HG02938 (cell line): ENCODE data around the gene PCBD1.
"Not testable (repeated sequence)": the region's sequence is repeated elsewhere in the genome, so short reads cannot be mapped to it uniquely, and the experiment has no call there.

Experiments used
- ATAC-seq: cut with Tn5 transposase; IDR thresholded peaks from one replicate; pipeline ENCODE4 v1.9.1; 2021; ENCODE audit warnings: mild to moderate bottlenecking, moderate library complexity; ENCODE audit not compliant: unreplicated experiment

Gene PCBD1

GRCh38 chr10:70887804-70888800 lies at the start of gene PCBD1:
PCBD1 (minus strand) TSS chr10:70888565; CDS start chr10:70888533, 32 bp downstream.
- ATAC-seq = peak; percentile 71

- no peak for ATAC-seq
Measured at GRCh38 chr10:70937661-70938060, 49.3 kb upstream of the PCBD1 start.

GRCh38 chr10:70936111-70936510 lies 47.7 kb upstream of the PCBD1 start:
- ATAC-seq = no peak

GRCh38 chr10:70935631-70936030 lies 47.3 kb upstream of the PCBD1 start:
- no peak for ATAC-seq

DNA sequence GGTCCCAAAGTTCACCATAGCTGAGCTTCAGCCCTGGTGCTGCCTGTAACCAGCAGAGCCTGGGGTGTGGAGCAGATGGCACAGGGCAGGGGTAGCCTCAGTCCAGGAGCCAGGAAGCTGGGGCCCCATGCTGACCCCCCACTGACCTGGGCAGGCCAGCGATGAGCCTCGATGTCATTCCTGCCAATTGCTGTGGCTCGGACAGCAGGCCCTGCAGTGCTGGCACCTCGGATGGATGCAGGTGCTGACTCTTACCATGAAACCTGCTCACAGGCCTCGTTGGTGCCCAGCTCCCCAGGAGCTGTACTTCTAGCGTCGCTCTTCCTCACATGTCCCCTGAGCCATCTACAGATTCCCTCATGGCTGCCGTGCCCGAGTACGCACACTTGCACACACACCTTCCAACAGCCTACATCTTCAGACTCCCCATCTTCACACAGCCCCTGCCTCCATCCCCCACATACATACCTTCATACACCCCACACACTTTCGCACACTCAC lies 46.8 kb upstream of the PCBD1 start:
- ATAC-seq = no peak

- no peak for ATAC-seq
Measured at GRCh38 chr10:70934701-70935100, 46.3 kb upstream of the PCBD1 start.

- no peak for ATAC-seq
Measured at GRCh38 chr10:70932392-70933196, 44.2 kb upstream of the PCBD1 start.

DNA sequence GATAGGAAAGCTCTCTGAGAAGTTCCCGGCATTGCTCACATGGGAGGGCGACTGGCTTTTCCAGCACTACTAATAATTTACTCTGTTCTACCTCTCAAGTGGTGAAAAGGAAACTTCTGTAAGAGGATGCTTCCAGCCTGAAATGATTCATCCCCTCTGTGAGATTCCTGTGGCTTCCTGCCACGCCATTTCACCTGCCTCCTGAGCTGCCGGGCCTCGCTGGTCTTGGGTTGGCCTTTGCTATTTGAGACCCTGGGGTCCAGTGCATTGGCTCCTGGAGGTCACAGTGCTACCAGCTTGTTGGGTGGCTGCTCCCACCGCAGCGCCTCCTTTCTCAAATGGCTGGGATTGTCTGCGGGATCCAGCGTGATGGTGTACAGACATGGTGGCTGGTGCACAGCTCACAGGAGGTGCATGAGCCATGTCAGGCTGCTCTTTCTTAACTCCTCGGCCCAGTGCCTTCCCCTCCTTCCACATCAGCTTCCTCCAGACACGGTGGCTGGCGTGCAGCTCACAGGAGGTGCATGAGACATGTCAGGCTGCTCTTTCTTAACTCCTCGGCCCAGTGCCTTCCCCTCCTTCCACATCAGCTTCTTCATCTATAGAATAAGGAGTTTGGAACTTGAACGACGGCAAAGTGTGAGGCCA lies 42.9 kb upstream of the PCBD1 start:
- ATAC-seq = no peak

DNA sequence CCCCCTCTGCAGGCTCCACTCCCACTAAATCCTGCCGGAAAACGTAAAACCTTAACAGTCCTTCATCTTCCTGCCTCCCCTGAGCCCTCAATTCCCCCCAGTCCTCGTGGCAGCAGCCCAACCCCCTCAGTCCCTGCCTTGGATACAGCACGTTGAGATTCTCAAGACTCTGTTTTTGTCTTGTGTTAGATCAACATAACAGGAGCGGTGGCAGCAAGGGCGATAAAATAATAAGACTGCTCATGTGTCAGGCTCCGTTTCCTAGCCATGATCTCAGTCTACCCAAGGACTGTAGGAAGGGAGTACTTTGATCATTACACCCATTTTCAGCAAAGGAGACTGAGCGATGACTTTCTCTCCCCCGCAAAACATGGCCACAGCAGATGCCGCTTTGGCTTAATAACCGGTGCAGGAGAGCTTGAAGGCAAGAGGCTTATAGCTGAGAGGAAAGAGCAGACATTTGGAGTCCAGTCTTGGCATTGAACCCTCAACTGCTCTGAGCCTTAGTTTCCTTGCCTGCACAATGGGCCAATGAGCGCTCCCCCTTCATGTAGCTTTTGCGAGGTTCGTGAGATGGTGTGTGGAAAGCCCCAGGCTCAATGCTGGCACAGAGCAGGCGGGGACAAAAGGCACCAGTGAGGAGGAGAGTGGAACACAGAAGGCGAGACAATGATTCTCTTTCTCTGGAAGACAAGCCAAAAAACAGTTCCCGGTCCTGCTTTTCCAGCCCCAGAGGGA lies 42.1 kb upstream of the PCBD1 start:
- no peak for ATAC-seq

GRCh38 chr10:70928140-70928539 lies 39.8 kb upstream of the PCBD1 start:
- ATAC-seq = no peak

DNA sequence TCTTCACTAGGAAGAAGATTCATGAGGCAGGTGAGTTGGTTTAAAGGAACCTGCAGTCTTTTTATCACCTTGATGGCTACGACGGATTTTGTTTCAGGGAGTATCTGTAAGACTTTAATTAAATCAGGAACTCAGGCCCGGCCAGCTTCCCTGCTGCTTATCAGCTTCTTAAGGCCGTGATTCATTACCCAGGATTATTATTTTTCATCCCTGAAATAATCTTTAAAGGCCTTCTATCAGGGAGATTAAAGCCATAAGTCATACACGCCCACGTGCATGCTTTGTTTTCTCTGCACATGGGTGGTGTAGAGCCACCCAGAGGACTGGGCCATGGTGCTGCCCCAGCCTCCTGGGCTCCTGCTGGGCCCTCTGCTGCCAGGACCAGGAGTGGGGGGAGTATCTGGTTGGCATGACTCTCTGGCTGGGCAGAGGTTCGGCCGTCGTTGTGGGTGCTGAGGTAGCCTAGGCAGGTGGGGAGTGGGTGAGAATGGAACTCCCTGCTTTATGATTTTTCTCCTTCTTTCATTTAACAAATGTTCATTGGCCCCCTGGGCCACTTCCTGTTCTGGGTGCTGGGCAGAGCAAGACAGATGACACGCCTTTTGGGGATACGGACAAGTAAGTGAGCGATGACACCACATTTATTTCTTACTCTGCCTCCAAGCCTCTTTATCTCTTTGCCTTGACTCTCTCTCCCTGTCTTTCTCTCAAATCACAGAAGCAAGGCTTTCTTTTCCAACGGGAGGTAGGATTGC lies 39.0 kb upstream of the PCBD1 start:
- ATAC-seq = no peak

- no peak for ATAC-seq
Measured at GRCh38 chr10:70926226-70927000, 38.0 kb upstream of the PCBD1 start.

GRCh38 chr10:70925377-70926225 lies 37.2 kb upstream of the PCBD1 start:
- ATAC-seq = no peak

- ATAC-seq = no peak
Measured at GRCh38 chr10:70923696-70924095, 35.3 kb upstream of the PCBD1 start.

DNA sequence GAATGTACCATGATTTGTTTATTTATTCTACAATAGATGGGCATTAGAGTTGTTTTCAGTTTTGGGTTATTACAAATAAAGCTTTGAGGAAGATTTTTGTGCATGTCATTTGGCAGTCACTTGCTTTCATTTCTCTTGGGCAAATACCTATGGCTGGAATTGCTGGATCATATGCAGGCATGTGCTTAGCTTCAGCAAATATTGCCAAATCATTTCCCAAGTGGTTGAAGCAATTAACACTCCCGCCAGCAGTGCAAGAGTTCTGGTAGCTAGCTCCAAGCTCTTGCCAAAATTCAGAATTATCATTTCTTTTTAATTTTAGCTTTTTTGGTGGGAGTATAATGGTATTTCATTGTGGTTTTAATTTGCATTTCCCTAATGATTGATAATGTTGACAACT lies 32.9 kb upstream of the PCBD1 start:
- ATAC-seq = no peak

- ATAC-seq = no peak
Measured at GRCh38 chr10:70920519-70920918, 32.2 kb upstream of the PCBD1 start.

DNA sequence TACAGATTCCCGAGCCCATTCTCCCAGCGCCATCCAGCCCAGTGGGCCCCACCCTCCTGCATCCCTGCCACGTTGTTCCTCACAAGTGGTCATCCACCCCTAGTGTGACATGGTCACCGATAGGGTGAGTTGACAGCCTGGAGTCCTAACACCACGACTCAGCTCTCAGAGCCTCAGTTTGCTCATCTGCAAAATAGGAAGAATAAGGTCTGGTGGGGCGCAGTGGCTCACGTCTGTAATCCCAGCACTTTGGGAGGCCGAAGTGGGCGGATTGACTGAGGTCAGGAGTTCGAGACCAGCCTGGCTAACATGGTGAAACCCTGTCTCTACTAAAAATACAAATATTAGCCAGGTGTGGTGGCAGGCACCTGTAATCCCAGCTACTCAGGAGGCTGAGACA lies 31.5 kb upstream of the PCBD1 start:
- ATAC-seq = not testable (repeated sequence)
